Globus pallidus (tissue), 1 donor: ENCODE results near the gene DCLK1.
A peak's percentile ranks its signal among the peaks of the same experiment; 100 is the strongest.

Source experiments
- DNase-seq: peaks from one replicate; pipeline ENCODE4 v3.0.0-alpha.2; 2015; ENCODE audit warnings: low spot score

The DCLK1 gene

GRCh38 chr13:36131222-36131930 lies at the start of gene DCLK1:
Gene DCLK1, minus strand, starts transcription at chr13:36131382.
- DNase-seq = peak; percentile 20

DNA sequence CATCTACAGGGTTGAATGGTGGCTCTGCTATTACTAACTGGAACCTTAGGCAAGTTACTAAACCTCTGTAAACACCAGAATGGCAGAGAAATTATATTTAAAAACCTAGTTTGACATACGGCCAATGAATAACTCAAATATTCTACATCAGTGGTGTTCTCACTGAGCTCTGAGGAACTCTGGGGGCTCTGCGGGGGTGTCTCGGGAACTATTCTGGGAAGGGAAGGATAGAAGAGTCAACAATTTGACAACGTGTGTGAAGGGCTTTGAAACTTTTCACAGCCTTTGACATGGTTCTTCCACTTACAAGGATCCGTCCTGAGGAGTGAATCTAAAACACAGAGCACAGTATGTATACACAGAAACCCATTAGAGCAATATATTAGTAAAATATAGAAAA lies 44.4 kb upstream of the DCLK1 start:
- DNase-seq = no peak

- no peak for DNase-seq
Observed at GRCh38 chr13:36174923-36175322, 43.7 kb upstream of the DCLK1 start.

DNA sequence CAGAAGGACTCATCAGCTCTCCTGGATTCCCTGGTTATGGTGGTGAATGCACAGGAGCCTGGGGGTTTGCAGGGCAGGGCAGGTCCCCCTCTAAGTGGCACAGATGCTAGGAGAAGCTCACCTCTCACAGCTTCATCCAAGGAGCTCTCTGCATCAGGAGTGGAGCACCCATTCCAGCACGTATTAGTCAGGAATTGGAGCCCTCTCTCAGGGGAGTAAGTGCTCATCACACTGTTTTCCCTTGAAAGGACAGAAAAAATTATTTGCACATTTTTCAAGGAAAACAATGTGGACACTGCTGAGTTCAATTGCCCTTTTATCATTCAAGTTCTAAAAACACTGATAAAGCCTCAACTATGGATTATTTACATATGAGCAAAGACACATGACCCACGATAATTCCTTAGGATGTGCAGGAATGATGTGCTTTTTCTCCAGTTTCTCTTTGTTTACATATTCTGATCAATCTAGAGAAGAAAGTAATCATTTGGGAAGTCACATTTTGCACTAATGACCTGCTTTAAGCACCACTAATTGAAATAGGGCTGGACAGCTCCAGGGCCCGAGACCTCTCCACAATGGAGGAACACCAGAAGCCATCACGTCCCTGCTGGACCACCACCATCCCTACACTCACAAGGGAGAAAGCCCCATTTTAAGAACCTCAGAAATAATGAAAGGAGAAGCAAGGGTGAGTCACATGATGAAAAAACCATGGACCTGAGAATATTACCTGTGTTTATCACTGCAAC lies 42.6 kb upstream of the DCLK1 start:
- DNase-seq = no peak

- DNase-seq = no peak
Observed at GRCh38 chr13:36166046-36166445, 34.9 kb upstream of the DCLK1 start.

GRCh38 chr13:36163809-36164308 lies 32.7 kb upstream of the DCLK1 start:
- DNase-seq = no peak

DNA sequence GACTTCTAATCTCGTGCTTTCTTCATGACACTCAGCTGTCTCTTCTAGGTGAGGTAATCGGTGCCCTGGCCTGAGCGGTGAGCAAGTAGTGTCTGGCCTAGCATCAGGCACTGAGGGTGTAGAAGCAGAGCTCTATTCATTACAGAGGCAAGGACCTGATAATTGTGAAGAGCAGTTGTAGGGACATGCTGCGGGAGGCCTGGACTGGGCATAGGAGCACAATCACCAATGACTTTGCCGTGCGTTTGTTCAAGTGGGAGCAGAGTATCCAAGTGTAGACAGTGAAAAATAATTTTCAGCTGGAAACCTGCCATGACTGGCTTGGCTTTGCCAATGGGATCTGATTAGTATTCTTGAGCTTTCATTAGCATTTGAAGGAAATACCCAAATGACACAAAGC lies 32.1 kb upstream of the DCLK1 start:
- DNase-seq = no peak

DNA sequence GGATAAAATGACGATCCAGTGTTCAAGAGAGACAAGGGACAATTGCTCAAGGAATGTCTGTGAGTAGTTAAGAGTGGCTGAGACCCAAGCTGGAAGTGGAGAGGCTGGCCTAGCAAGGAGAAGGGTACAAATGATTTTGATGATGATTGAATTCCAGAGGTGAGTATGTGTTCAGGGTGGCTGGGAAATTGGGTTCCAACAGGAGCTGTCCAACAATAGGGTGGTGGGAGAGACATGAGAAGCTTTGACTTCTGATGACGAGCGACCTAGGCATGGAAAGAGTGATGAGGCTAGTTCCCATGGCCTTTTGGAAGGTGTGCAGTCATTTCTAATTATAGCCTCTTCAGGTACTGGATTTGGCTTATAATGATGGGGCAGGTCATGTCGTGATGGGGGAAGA lies 29.1 kb upstream of the DCLK1 start:
- DNase-seq = no peak

DNA sequence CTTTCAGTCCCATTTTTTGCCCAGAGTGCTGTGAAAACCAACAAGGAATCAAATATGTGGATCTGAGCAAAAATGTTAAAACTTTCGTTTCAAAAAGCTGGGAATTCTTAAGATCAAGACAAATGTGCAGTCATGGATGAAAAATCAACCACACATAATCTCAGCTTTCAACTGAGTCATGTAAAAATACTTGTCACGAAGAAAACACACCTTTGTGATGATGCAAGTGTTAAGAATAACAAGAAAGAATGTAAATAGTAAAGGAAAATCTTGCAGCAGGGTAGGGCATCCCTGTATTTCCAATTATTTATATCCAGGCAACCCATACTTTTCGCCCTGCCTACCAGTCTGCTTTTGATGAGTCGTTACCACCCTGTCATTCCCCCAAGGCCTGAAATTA lies 27.4 kb upstream of the DCLK1 start:
- DNase-seq = no peak

DNA sequence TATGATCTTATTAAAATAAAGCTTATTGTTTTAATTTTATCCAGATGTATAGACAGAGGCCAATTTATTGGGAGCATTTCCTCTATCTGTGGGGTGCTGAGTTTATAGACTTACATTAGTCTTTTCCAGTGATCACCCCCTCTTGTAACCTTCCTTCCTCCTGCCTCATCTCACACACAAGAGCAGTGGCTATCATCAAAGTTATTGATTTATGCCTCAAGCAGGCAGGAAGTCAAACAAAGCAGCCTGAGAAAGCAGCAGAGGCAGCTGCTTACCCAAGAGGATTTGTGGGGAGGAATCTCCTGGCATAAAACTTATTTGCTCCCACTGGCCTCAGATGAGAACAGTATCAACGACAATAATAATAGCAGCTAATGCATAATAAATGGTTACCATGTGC lies 26.3 kb upstream of the DCLK1 start:
- DNase-seq = no peak

DNA sequence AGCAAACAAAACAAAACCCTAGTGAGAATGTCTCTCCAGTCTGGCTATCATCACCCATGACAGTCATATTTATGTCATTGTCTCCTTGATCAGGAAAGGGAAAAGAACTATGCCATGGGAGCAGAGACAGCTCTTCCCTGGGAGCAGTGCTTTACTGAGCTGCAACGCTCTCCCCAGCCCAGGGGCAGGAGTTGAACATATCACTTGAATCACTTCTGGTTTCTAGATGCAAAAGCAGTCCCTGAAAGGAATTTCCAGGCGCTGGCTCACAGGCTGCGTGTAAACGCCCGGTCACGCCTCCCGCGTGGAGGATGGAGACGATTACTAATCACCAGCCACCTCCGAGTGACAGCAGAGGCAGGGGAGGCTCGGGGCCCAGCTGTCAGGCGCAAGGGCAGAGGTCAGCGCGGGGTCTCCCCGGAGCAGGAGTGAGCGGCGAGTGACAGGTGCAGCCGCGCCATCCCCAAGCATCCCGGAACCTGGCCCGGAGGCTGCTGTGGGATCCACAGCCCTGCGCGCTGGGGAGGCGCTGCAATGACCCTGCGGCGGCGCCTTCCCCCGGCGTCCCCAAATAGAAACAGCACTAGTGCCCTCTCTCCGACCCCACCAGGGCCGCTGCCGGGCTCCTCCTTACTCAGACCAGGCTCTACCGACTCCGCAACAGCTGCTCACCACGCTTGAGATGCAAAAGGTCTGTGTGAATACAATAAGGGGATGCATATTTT lies 23.5 kb upstream of the DCLK1 start:
- DNase-seq = no peak

DNA sequence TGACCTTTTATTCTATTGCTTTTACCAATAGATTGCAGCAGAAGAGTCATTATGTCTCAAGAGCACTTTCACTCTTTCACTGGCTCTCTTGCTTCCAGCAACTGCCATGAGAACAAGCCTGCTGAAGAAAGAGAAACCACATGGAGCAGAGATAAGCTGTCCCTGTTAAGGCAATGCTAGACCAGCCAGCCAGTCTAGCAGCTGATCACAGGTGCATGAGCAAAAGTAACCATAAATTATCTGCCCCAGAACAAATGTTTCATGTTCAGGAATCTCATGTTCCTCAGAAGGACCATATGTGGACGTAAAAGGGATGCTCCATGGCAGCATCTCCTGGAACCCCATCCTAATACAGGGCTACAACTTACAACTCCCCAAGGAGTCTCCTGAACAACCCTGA lies 20.4 kb upstream of the DCLK1 start:
- DNase-seq = no peak

DNA sequence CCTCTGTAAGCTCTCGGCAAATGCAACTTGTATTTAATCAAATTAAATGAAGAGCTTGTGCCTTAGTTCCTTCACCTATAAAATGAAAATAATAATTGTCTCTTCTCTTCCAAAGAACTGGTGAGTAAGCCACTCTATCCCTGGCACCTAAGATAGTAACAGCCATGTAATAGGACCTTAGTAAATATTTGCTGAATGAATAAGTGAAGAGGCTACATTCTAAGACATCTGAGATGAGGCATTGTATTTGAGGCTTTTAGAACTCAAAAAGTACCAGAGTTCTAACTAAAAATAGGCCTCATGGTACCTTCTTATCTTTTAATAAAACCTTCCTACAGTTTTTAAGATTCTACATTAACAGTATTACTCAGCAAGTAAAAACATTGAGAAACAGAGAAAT lies 17.3 kb upstream of the DCLK1 start:
- no peak for DNase-seq

DNA sequence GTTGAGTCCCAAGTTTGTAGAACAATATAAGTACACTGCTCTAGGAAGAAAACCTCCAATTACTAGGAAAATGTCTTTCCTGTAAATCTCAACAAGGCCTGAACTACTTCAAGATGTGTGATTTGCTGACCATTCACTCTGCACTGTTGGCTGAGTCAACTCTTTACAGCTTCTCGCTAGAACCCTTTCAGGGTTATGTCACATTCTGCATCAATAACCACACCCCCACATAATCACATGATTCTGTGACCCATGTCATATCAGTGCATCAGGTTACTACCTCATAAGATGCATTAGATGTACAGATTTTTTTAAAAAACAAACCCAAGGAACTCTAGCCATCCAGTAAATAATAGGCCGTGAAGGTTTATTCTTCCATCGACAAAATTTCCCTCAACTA lies 16.1 kb upstream of the DCLK1 start:
- no peak for DNase-seq

- DNase-seq = no peak
Observed at GRCh38 chr13:36146511-36147269, 15.5 kb upstream of the DCLK1 start.

GRCh38 chr13:36143738-36144137 lies 12.6 kb upstream of the DCLK1 start:
- DNase-seq = no peak

GRCh38 chr13:36142735-36143134 lies 11.6 kb upstream of the DCLK1 start:
- no peak for DNase-seq

GRCh38 chr13:36135876-36136275 lies 4.7 kb upstream of the DCLK1 start:
- DNase-seq = no peak

GRCh38 chr13:36134632-36135031 lies 3.5 kb upstream of the DCLK1 start:
- DNase-seq = no peak

- no peak for DNase-seq
Observed at GRCh38 chr13:36133950-36134626, 2.9 kb upstream of the DCLK1 start.

DNA sequence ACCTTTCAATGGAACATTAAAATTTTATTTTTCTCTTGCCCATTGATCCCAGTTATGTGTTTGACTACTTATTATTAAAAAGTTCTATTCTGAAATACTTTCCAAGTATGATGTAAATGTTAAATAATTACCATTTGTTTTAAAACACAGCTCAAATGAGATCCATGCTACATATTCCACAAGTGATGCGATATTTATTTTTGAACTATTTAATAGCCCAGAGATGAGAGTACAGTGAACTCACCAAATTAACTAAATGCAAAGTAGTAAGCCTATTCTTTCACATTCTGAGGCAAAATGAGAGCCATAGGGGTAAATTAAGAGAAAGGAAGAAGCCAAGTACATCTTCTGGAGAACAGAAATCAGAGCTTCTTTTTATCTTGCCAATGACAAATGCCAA lies 1.2 kb upstream of the DCLK1 start:
- no peak for DNase-seq

- peak; percentile 26 for DNase-seq
Observed at GRCh38 chr13:36131931-36132297, 732 bp upstream of the DCLK1 start.
